ENCODE data around the gene PXYLP1.

PXYLP1 gene, protein sequence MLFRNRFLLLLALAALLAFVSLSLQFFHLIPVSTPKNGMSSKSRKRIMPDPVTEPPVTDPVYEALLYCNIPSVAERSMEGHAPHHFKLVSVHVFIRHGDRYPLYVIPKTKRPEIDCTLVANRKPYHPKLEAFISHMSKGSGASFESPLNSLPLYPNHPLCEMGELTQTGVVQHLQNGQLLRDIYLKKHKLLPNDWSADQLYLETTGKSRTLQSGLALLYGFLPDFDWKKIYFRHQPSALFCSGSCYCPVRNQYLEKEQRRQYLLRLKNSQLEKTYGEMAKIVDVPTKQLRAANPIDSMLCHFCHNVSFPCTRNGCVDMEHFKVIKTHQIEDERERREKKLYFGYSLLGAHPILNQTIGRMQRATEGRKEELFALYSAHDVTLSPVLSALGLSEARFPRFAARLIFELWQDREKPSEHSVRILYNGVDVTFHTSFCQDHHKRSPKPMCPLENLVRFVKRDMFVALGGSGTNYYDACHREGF

DNA sequence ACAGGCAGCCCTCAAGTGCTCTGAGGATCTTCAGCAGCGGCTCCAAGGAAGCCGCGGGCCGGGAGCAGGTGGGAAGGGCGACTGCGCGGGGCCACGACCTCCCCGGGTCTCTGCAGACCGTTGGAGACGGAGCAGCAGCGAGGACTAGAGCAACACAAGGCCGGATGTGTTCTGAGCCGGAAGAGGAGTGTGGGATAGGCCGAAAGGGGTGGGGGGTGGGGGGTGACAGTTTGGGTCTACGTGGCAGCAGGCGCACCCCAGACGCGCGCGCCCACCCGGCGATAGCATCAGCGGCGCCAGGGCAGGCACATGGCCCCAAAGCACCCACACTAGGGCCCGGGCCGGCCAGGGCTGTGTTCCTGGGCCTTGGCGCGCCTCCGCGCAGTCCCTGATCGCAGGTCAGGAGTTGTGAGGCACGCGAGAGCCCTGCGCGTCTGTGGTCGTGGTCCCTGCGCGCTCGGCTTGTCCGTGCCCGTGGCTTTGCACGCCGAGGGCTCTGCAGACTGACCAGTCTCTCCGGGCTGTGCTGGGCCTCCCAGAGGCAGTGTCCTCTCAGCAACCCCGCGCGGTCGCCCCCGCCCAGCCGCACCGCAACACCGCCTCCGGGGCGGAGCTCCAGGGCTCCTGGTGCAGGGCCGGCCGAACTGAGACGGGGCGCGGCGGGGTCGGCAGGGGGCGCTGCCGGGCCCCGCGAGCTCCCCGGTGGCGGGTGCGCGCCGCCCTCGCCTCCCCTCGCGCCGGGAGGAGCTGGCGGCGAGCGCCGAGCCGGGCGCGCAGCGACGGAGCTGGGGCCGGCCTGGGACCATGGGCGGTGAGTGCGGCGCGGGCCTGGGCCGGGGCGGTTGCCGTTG lies at the start of gene PXYLP1:
PXYLP1 (plus strand) TSS at position 725 of the 851 bp plus-strand sequence. CDS start 28,351 bp downstream, outside the sequence.
- no peaks in the 10 kb centered on the region for H3K79me2 ChIP-seq (ENCODE audit: control insufficient read depth, insufficient read depth, low read length, unreplicated experiment)
- no peak within 1 kb of the TSS for H3K27ac ChIP-seq (ENCODE audit: low read depth, low read length)
- no peaks in the 10 kb centered on the region for H3K4me1 ChIP-seq (ENCODE audit: control insufficient read depth, insufficient read depth, low read length, unreplicated experiment)

DNA sequence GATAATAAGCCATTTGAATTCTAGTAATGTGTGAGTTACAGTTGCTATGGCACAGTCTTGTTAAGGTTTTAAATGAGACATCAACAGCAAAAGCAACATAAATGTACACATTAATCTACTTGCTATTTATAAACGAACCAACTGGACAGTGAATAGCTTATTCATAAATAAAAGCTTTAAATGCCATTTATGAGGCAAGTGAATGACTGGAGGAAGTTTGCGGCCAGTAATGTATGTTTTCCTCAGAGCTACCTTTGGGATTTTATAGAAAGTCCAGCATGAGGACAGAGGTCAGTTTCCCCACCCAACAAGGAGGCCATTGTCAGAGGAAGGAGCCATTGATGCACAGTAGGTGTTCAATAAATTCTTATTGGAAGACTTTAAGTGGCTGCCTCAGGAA lies 48.0 kb upstream of the PXYLP1 start:
- no peak overlapping the region for H2AFZ ChIP-seq (ENCODE audit: low read length, unreplicated experiment)
- no peak overlapping the region for H3K27ac ChIP-seq (ENCODE audit: low read depth, low read length)
- H3K27me3 ChIP-seq (ENCODE audit: insufficient read depth, low read length) = peaks cover 71% of the 10 kb centered on the region
- no peak overlapping the region for H3K4me3 ChIP-seq (ENCODE audit: low read depth, low read length)
- H3K4me1 ChIP-seq (ENCODE audit: control insufficient read depth, insufficient read depth, low read length, unreplicated experiment) = no peaks in the 10 kb centered on the region
- no peaks in the 10 kb centered on the region for H3K79me2 ChIP-seq (ENCODE audit: control insufficient read depth, insufficient read depth, low read length, unreplicated experiment)
- no peaks in the 10 kb centered on the region for H3K36me3 ChIP-seq (ENCODE audit: insufficient read depth, low read length)

More for the DNA sequence above, at the start of gene PXYLP1:
- peak within 1 kb of the TSS; percentile 88 for H3K4me3 ChIP-seq (ENCODE audit: low read depth, low read length)
- H2AFZ ChIP-seq (ENCODE audit: low read length, unreplicated experiment) = peak within 1 kb of the TSS; percentile 83
- no peaks in the 10 kb centered on the region for H3K36me3 ChIP-seq (ENCODE audit: insufficient read depth, low read length)
- 0 out of 2 replicates have a peak, but pooled peaks cover 3% of the 10 kb centered on the region for H3K27me3 ChIP-seq (ENCODE audit: insufficient read depth, low read length)

DNA sequence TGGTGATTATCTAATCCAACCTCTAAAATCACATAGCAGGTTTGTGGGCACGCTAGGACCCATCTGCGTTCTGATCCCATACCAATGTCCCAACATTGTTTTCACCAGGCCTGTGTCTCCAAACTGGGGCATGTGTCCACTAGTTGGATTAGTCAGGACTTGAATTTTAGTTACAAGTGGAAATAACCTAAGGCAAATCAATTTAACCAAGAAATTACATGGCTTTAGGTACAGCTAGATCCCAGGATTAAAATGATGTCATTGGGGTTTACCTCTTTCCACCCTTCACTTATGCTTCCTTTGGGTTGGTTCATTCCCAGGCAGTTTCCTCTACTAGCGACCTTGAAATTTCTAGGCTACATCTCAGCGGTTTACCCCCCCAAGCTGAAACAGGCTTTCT lies 47.2 kb upstream of the PXYLP1 start:
- no peak overlapping the region for H3K4me3 ChIP-seq (ENCODE audit: low read depth, low read length)
- H2AFZ ChIP-seq (ENCODE audit: low read length, unreplicated experiment) = no peak overlapping the region
- no peaks in the 10 kb centered on the region for H3K36me3 ChIP-seq (ENCODE audit: insufficient read depth, low read length)
- H3K27ac ChIP-seq (ENCODE audit: low read depth, low read length) = no peak overlapping the region
- H3K27me3 ChIP-seq (ENCODE audit: insufficient read depth, low read length) = peaks cover 66% of the 10 kb centered on the region
- no peaks in the 10 kb centered on the region for H3K79me2 ChIP-seq (ENCODE audit: control insufficient read depth, insufficient read depth, low read length, unreplicated experiment)
- H3K4me1 ChIP-seq (ENCODE audit: control insufficient read depth, insufficient read depth, low read length, unreplicated experiment) = no peaks in the 10 kb centered on the region

DNA sequence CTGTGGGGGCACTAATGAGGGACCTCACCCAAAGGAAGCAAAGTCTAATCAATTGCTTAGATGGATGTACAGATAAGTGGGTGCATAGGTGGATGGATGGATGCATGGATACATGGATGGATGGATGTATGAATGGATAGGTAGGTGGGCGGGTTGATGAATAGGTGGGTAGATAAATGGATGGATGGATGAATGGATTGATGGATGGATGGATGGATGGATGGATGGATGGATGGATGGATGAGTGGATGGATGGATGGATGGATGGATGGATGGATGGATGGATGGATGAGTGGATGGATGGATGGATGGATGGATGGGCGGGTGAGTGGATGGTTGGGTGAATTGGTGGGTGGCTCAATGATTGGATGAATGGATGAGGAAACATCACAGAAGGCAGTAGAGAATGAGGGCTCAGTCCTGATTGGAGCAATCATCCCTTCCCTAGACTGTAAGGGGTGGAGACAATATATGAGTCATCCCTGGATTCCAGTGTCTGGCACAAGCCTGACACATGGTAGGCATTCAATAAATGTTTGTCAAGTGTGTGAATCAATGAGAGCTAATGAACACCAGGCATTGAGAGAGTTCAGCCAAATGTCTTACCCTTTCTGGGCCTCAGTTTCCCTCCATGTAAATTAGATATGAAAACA lies 40.4 kb upstream of the PXYLP1 start:
- H3K4me3 ChIP-seq (ENCODE audit: low read depth, low read length) = no peak overlapping the region
- no peaks in the 10 kb centered on the region for H3K4me1 ChIP-seq (ENCODE audit: control insufficient read depth, insufficient read depth, low read length, unreplicated experiment)
- no peaks in the 10 kb centered on the region for H3K36me3 ChIP-seq (ENCODE audit: insufficient read depth, low read length)
- no peak overlapping the region for H2AFZ ChIP-seq (ENCODE audit: low read length, unreplicated experiment)
- H3K79me2 ChIP-seq (ENCODE audit: control insufficient read depth, insufficient read depth, low read length, unreplicated experiment) = no peaks in the 10 kb centered on the region
- H3K27ac ChIP-seq (ENCODE audit: low read depth, low read length) = no peak overlapping the region
- H3K27me3 ChIP-seq (ENCODE audit: insufficient read depth, low read length) = peaks cover 59% of the 10 kb centered on the region

DNA sequence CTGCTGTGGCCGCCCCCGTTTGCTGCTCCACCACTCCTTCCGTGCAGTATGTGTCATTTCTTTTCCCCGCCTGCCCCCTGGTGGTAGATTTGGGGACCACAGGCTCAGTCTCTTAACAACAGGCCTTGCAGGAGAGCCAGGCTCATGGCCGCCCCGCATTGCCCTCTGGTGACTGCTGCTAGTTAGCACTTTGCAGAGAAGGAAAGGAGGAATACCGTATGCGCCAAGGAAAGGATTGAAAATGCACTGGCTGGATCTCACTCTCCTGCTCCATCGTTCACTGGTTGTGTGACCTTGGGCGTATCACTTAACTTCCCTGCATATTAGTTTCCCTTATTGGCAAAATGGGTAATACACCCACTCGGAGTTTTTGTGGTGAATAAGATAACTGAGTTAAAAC lies 39.3 kb upstream of the PXYLP1 start:
- Histone ChIP-seq H3K27me3 (ENCODE audit: insufficient read depth, low read length) (peaks cover 63% of the 10 kb centered on the region), H3K27ac (ENCODE audit: low read depth, low read length) (no peak overlapping the region), H3K79me2 (ENCODE audit: control insufficient read depth, insufficient read depth, low read length, unreplicated experiment) (no peaks in the 10 kb centered on the region), H3K4me3 (ENCODE audit: low read depth, low read length) (no peak overlapping the region), H3K4me1 (ENCODE audit: control insufficient read depth, insufficient read depth, low read length, unreplicated experiment) (no peaks in the 10 kb centered on the region), H3K36me3 (ENCODE audit: insufficient read depth, low read length) (no peaks in the 10 kb centered on the region), H2AFZ (ENCODE audit: low read length, unreplicated experiment) (no peak overlapping the region)

DNA sequence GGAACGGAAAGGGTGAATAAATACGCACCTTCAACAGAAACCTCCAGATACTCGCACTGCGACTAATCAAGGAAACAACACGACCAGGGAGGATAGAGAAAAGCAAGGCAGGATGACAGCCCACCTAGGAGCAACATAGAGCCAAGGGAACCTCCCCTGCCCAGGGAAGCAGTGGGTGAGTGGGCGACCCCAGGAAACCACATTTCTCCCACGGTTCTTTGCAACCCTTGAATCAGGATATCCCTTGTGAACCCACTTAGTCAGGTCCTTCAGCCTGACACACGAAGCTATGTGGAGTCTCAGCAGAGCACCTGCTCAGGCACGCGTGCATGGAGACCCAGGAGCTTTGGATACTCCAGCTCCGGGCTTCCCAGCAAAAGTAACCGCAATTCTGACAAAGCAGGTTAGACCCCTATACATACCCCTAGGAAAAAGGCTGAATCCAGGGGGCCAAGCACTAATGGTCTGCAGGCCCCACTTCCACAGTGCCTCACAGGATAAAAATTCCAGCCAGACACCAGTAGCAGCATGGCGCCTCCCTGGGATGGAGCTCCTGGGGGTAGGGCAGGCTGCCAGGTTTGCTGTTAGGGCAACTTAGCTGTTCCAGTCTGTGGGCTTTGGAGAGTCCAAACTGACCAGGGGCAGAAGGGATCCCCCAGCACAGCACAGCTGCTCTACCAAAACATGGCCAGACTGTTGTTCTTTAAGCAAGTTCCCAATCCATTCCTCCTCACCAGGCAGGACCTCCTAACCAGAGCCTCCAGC lies 38.4 kb upstream of the PXYLP1 start:
- no peak overlapping the region for H3K4me3 ChIP-seq (ENCODE audit: low read depth, low read length)
- H3K79me2 ChIP-seq (ENCODE audit: control insufficient read depth, insufficient read depth, low read length, unreplicated experiment) = no peaks in the 10 kb centered on the region
- no peak overlapping the region for H2AFZ ChIP-seq (ENCODE audit: low read length, unreplicated experiment)
- peaks cover 64% of the 10 kb centered on the region for H3K27me3 ChIP-seq (ENCODE audit: insufficient read depth, low read length)
- no peaks in the 10 kb centered on the region for H3K36me3 ChIP-seq (ENCODE audit: insufficient read depth, low read length)
- no peaks in the 10 kb centered on the region for H3K4me1 ChIP-seq (ENCODE audit: control insufficient read depth, insufficient read depth, low read length, unreplicated experiment)
- no peak overlapping the region for H3K27ac ChIP-seq (ENCODE audit: low read depth, low read length)

DNA sequence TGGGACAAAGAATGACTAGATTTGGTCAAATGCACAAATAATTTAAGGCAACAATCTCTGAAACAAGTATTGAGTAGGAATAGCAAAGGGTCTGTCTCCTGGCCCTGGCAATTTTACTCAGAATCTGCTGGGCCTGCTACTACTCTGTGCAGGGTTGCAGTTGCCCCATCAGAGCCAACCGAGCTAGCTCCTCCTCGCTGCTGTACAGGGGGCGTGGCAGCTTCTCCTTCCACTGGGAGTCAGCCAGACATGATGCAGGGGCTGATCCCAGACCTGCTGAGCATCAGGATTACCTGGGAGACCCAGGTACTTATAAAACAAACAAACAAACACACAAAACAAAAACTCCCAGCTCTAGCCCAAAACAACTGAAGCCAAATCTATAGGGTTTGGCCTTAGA lies 30.5 kb upstream of the PXYLP1 start:
- H2AFZ ChIP-seq (ENCODE audit: low read length, unreplicated experiment) = no peak overlapping the region
- no peaks in the 10 kb centered on the region for H3K36me3 ChIP-seq (ENCODE audit: insufficient read depth, low read length)
- no peaks in the 10 kb centered on the region for H3K4me1 ChIP-seq (ENCODE audit: control insufficient read depth, insufficient read depth, low read length, unreplicated experiment)
- peaks cover 77% of the 10 kb centered on the region for H3K27me3 ChIP-seq (ENCODE audit: insufficient read depth, low read length)
- H3K4me3 ChIP-seq (ENCODE audit: low read depth, low read length) = no peak overlapping the region
- H3K27ac ChIP-seq (ENCODE audit: low read depth, low read length) = no peak overlapping the region
- no peaks in the 10 kb centered on the region for H3K79me2 ChIP-seq (ENCODE audit: control insufficient read depth, insufficient read depth, low read length, unreplicated experiment)

DNA sequence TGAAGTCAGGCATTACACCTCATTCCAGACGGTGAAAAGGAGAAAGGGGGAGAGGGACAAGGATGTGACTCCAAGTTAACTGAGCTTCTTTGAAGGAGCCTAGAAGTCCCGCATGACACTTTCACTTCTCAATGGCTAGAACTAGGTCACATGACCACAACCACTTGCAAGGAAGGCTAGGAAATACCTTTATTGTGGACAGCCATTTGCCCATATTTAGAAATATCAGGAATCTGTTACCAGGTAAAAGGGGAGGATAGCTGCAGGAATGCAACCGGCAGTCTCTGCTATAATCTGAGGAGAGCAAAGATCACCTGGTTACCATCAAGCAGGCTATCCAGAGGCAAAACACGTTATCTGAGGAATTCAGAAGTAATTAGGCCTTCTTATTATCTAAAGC lies 28.9 kb upstream of the PXYLP1 start:
- Histone ChIP-seq H3K36me3 (ENCODE audit: insufficient read depth, low read length) (no peaks in the 10 kb centered on the region), H3K79me2 (ENCODE audit: control insufficient read depth, insufficient read depth, low read length, unreplicated experiment) (no peaks in the 10 kb centered on the region), H2AFZ (ENCODE audit: low read length, unreplicated experiment) (no peak overlapping the region), H3K27ac (ENCODE audit: low read depth, low read length) (no peak overlapping the region), H3K27me3 (ENCODE audit: insufficient read depth, low read length) (peaks cover 61% of the 10 kb centered on the region), H3K4me1 (ENCODE audit: control insufficient read depth, insufficient read depth, low read length, unreplicated experiment) (no peaks in the 10 kb centered on the region), H3K4me3 (ENCODE audit: low read depth, low read length) (no peak overlapping the region)

DNA sequence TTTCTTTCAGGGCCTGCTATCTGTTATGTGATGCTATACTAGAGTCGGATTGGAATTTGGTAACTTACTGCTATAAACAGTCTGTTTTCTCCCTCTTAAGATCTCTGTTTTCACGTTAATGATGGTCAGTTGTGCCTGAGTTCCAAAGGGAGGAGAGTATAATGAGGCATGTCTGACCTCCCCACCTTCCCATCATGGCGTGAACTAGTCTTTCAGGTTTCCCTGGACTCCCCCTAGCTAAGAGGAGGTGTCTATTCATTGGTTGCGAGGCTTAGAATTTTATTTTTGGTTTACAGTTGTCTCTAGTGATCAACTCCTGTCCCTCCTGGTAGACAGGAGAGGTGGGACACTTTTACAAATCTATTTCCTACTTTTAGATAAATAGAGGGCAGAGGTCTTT lies 27.8 kb upstream of the PXYLP1 start:
- Histone ChIP-seq H3K27ac (ENCODE audit: low read depth, low read length) (no peak overlapping the region), H3K4me3 (ENCODE audit: low read depth, low read length) (no peak overlapping the region), H2AFZ (ENCODE audit: low read length, unreplicated experiment) (no peak overlapping the region), H3K36me3 (ENCODE audit: insufficient read depth, low read length) (no peaks in the 10 kb centered on the region), H3K27me3 (ENCODE audit: insufficient read depth, low read length) (peaks cover 53% of the 10 kb centered on the region), H3K79me2 (ENCODE audit: control insufficient read depth, insufficient read depth, low read length, unreplicated experiment) (no peaks in the 10 kb centered on the region), H3K4me1 (ENCODE audit: control insufficient read depth, insufficient read depth, low read length, unreplicated experiment) (no peaks in the 10 kb centered on the region)

DNA sequence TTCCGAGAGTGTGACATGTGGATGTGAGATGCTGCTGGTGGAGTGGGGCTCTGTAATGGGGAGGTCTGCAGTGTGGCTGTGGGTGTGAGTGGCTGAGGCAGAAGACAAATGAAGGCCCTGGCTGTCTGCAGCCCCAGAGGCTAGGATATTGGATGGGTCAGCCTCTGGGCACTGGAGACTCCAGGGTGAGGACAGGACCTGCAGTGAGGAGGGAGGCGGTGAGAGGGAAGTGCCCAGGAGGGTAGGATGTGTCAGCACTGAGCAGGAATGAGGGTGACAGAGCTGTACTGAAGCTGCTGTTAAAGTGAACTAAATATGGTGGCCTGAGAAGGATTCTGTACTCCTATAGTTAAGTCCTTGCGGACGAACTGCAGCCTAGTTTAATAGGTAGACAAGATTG lies 27.3 kb upstream of the PXYLP1 start:
- H2AFZ ChIP-seq (ENCODE audit: low read length, unreplicated experiment) = no peak overlapping the region
- no peak overlapping the region for H3K4me3 ChIP-seq (ENCODE audit: low read depth, low read length)
- H3K4me1 ChIP-seq (ENCODE audit: control insufficient read depth, insufficient read depth, low read length, unreplicated experiment) = no peaks in the 10 kb centered on the region
- no peak overlapping the region for H3K27ac ChIP-seq (ENCODE audit: low read depth, low read length)
- H3K27me3 ChIP-seq (ENCODE audit: insufficient read depth, low read length) = peaks cover 49% of the 10 kb centered on the region
- H3K79me2 ChIP-seq (ENCODE audit: control insufficient read depth, insufficient read depth, low read length, unreplicated experiment) = no peaks in the 10 kb centered on the region
- no peaks in the 10 kb centered on the region for H3K36me3 ChIP-seq (ENCODE audit: insufficient read depth, low read length)
